GM18909 (cell line): ENCODE data around the gene TNPO1.
A peak's percentile ranks its signal among the peaks of the same experiment; 100 is the strongest.
"Not testable (repeated sequence)": the region's sequence is repeated elsewhere in the genome, so short reads cannot be mapped to it uniquely, and the experiment has no call there.

Experiments used
- ATAC-seq: cut with Tn5 transposase; IDR thresholded peaks from one replicate; pipeline ENCODE4 v1.9.1; 2021; ENCODE audit warnings: mild to moderate bottlenecking; ENCODE audit not compliant: unreplicated experiment, poor library complexity

The TNPO1 gene

GRCh38 chr5:72921886-72922285 lies 105.4 kb downstream of the TNPO1 start:
- no peak for ATAC-seq

- no peak for ATAC-seq
Observed at GRCh38 chr5:72922422-72922821, 106.0 kb downstream of the TNPO1 start.

- ATAC-seq = no peak
Observed at GRCh38 chr5:72925336-72926010, 109.0 kb downstream of the TNPO1 start.

- not testable (repeated sequence) for ATAC-seq
Observed at GRCh38 chr5:72932686-72933085, 116.2 kb downstream of the TNPO1 start.

GRCh38 chr5:72934953-72935725 lies 118.7 kb downstream of the TNPO1 start:
- not testable (repeated sequence) for ATAC-seq

GRCh38 chr5:72936893-72937292 lies 120.4 kb downstream of the TNPO1 start:
- no peak for ATAC-seq

GRCh38 chr5:72937517-72938061 lies 121.1 kb downstream of the TNPO1 start:
- ATAC-seq = no peak

GRCh38 chr5:72938206-72938605 lies 121.7 kb downstream of the TNPO1 start:
- no peak for ATAC-seq

GRCh38 chr5:72940082-72940481 lies 123.6 kb downstream of the TNPO1 start:
- no peak for ATAC-seq

GRCh38 chr5:72943307-72943706 lies 126.8 kb downstream of the TNPO1 start:
- ATAC-seq = no peak

GRCh38 chr5:72947498-72947897 lies 131.0 kb downstream of the TNPO1 start:
- no peak for ATAC-seq

- ATAC-seq = no peak
Observed at GRCh38 chr5:72949481-72949880, 133.0 kb downstream of the TNPO1 start.

- ATAC-seq = no peak
Observed at GRCh38 chr5:72951671-72952468, 135.4 kb downstream of the TNPO1 start.

- no peak for ATAC-seq
Observed at GRCh38 chr5:72954389-72954788, 137.9 kb downstream of the TNPO1 start.

GRCh38 chr5:72955143-72955767 lies 138.8 kb downstream of the TNPO1 start:
- peak; percentile 52 for ATAC-seq

GRCh38 chr5:72955768-72956323 lies 139.4 kb downstream of the TNPO1 start, which contains the start of gene FCHO2:
Gene FCHO2, plus strand, starts transcription at chr5:72956041. Its CDS starts 56 bp downstream, at chr5:72956097.
- ATAC-seq = peak; percentile 95

- ATAC-seq = peak; percentile 34
Observed at GRCh38 chr5:72956324-72957140, 140.1 kb downstream of the TNPO1 start.

GRCh38 chr5:72957337-72957736 lies 140.9 kb downstream of the TNPO1 start:
- no peak for ATAC-seq

- ATAC-seq = no peak
Observed at GRCh38 chr5:72959257-72959656, 142.8 kb downstream of the TNPO1 start.
